ACC112 (cell line): ENCODE measurements around the gene SFXN1.
"Not testable (repeated sequence)": the region's sequence is repeated elsewhere in the genome, so short reads cannot be mapped to it uniquely, and the experiment has no call there.

Experiments
- H2AFZ ChIP-seq: fragments of 200-600 bp; sonication (generic); one replicate; pipeline ENCODE4 v1.6.0; 2017; ENCODE audit warnings: antibody characterized with exemption, low read length; ENCODE audit not compliant: unreplicated experiment
- H3K27ac ChIP-seq: fragments of 200-600 bp; sonication (generic); 2 replicates; pipeline ENCODE4 v1.5.1; 2014; ENCODE audit warnings: low read depth, mild to moderate bottlenecking, antibody characterized with exemption, low read length, moderate library complexity
- H3K27me3 ChIP-seq: fragments of 200-600 bp; sonication (generic); 2 replicates; pipeline ENCODE4 v1.6.1; 2014; ENCODE audit warnings: mild to moderate bottlenecking, antibody characterized with exemption, low read length, moderate library complexity, mixed read lengths; ENCODE audit not compliant: insufficient read depth
- H3K36me3 ChIP-seq: fragments of 200-600 bp; sonication (generic); 2 replicates; pipeline ENCODE4 v1.6.1; 2016; ENCODE audit warnings: mild to moderate bottlenecking, antibody characterized with exemption, low read length, moderate library complexity, mixed read lengths; ENCODE audit not compliant: insufficient read depth
- H3K4me1 ChIP-seq: fragments of 200-600 bp; sonication (generic); one replicate; pipeline ENCODE4 v1.6.1; 2016; ENCODE audit warnings: low read length, mixed read lengths; ENCODE audit not compliant: insufficient read depth, unreplicated experiment, control insufficient read depth
- H3K4me3 ChIP-seq: fragments of 200-600 bp; sonication (generic); 2 replicates; pipeline ENCODE4 v1.5.1; 2014; ENCODE audit warnings: mild to moderate bottlenecking, low read depth, low read length
- H3K79me2 ChIP-seq: fragments of 200-600 bp; sonication (generic); one replicate; pipeline ENCODE4 v1.6.0; 2016; ENCODE audit warnings: low read length; ENCODE audit not compliant: control insufficient read depth, unreplicated experiment, insufficient read depth

Gene SFXN1

DNA sequence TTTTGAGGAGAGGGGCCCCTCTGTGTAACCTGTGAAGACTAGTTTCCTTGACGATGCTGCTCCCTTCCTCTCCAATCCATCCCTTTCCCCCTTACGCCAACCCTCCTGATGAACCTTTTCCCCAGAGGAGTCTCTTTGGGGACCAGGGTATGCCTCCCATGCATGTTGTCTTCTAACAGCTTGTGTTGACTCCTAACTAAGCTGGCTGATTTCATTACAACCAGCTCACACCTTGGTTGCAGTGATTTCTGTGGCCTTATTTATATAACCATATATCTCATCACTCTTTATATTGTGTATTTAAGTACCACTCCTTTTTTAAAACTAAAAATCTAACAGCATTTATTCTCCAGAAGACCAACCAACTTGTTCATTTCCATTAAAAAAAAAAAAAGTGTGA lies 42.5 kb downstream of the SFXN1 start:
- Histone ChIP-seq H3K27ac (no peak overlapping the region), H3K4me1 (peaks cover 18% of the 10 kb centered on the region), H3K4me3 (no peak overlapping the region), H2AFZ (no peak overlapping the region), H3K36me3 (peaks cover 45% of the 10 kb centered on the region), H3K79me2 (no peaks in the 10 kb centered on the region), H3K27me3 (no peaks in the 10 kb centered on the region)

DNA sequence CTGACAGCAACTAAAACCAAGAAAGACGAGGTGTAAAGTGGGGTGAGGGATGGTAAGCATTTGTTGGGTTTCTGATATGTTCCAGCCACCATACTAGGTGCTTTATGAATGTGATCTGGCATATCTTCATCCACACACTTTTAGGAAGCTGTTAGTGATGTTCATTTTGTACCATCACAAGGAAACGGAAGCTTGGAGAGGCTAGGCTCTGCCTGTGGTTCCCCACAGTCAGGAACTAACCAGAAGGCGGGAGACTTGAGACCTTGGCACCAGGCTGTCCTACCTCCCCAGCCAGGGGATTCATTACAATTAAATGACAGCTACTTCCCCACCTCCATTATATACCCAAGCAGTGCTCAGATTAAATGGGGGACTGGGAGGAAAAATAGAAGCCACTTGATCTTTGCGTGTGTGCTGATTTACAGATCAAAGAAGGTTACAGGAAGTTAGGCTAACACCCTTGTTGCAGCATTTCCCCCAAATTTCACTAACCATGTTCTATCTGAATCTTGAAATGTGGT lies 43.0 kb downstream of the SFXN1 start:
- Histone ChIP-seq H3K4me1 (peaks cover 18% of the 10 kb centered on the region), H3K27ac (no peak overlapping the region), H3K36me3 (peaks cover 43% of the 10 kb centered on the region), H3K27me3 (no peaks in the 10 kb centered on the region), H3K4me3 (no peak overlapping the region), H2AFZ (no peak overlapping the region), H3K79me2 (no peaks in the 10 kb centered on the region)

DNA sequence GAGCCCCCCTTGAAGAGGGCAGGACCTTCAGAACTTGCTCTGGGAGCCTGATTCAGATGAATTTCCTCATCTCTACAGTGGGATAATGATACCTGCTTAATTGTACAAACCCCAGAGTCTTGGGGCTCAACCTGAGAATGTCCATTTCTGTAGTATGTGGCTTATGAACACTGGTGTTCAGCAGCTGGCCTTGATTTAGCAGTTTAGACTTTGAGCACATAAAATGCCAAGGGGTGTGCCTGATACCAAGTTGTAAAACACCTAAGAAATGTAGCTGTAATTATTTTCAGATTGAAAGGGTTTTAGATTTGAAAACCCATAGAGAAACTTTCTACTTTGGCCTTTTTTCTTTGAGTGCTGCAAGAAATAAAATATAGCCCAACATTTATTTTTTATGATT lies 44.9 kb downstream of the SFXN1 start:
- H2AFZ ChIP-seq = no peak overlapping the region
- H3K27me3 ChIP-seq = no peaks in the 10 kb centered on the region
- H3K4me3 ChIP-seq = no peak overlapping the region
- no peaks in the 10 kb centered on the region for H3K79me2 ChIP-seq
- peaks cover under 1% of the 10 kb centered on the region for H3K4me1 ChIP-seq
- H3K27ac ChIP-seq = no peak overlapping the region
- H3K36me3 ChIP-seq = peaks cover 26% of the 10 kb centered on the region

DNA sequence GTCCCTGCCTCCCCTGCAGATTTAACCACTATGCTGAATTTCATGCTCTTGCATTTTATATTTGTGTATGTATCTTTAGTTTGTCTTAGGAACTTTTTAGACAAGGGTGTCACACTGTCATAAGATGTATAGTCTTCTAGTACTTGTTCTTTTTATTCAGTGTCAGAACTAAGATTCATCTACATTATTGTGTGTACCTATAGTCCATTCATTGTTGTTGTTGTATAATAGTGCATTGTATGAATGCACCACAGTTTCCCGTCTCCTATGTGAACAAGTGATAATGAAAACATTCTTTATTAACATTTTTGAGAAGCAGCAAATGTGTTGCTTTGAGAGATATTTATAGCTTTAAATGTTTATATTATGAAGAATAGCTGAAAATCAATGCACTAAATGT lies 45.9 kb downstream of the SFXN1 start:
- Histone ChIP-seq H3K4me1 (no peaks in the 10 kb centered on the region), H2AFZ (no peak overlapping the region), H3K27me3 (no peaks in the 10 kb centered on the region), H3K36me3 (peaks cover 17% of the 10 kb centered on the region), H3K27ac (no peak overlapping the region), H3K79me2 (no peaks in the 10 kb centered on the region), H3K4me3 (no peak overlapping the region)

- Histone ChIP-seq H3K27ac (no peak overlapping the region), H3K4me1 (no peaks in the 10 kb centered on the region), H3K36me3 (peaks cover 10% of the 10 kb centered on the region), H3K27me3 (no peaks in the 10 kb centered on the region), H3K4me3 (no peak overlapping the region), H3K79me2 (no peaks in the 10 kb centered on the region), H2AFZ (no peak overlapping the region)
These were observed 48.3 kb downstream of the SFXN1 start for GRCh38 chr5:175526691-175527090.

- Histone ChIP-seq H3K4me3 (no peak overlapping the region), H3K4me1 (no peaks in the 10 kb centered on the region), H3K27ac (no peak overlapping the region), H3K79me2 (no peaks in the 10 kb centered on the region), H3K27me3 (no peaks in the 10 kb centered on the region), H3K36me3 (no peaks in the 10 kb centered on the region; the same call in 1 of the 2 replicates), H2AFZ (no peak overlapping the region)
These were observed 53.0 kb downstream of the SFXN1 start for GRCh38 chr5:175531361-175531760.

GRCh38 chr5:175534070-175534932 lies 55.9 kb downstream of the SFXN1 start:
- no peak overlapping the region for H3K27ac ChIP-seq
- H3K4me3 ChIP-seq = no peak overlapping the region
- H2AFZ ChIP-seq = no peak overlapping the region

DNA sequence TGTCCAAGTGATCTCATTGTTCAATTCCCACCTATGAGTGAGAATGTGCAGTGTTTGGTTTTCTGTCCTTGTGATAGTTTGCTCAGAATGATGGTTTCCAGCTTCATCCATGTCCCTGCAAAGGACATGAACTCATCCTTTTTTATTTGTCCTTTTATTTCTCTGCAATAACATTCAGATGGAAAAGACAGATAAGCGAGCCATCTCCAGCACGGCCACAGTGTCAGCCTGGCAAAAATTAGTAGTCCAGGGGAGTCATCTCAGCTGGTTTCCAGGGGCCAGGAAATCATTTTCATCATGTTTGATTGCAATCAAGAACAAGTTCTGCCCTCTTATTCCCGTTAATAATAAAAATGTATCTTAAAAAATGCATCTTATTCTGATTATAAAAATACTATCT lies 57.0 kb downstream of the SFXN1 start:
- H3K4me3 ChIP-seq, H3K79me2 ChIP-seq, H3K36me3 ChIP-seq, H2AFZ ChIP-seq, H3K27me3 ChIP-seq, H3K4me1 ChIP-seq, H3K27ac ChIP-seq: not testable (repeated sequence)

More at GRCh38 chr5:175534070-175534932, 55.9 kb downstream of the SFXN1 start:
- no peaks in the 10 kb centered on the region for H3K79me2 ChIP-seq
- no peaks in the 10 kb centered on the region for H3K4me1 ChIP-seq
- no peaks in the 10 kb centered on the region for H3K36me3 ChIP-seq
- no peaks in the 10 kb centered on the region for H3K27me3 ChIP-seq

GRCh38 chr5:175535796-175536195 lies 57.4 kb downstream of the SFXN1 start:
- no peaks in the 10 kb centered on the region for H3K79me2 ChIP-seq
- H3K4me3 ChIP-seq = no peak overlapping the region
- H3K27ac ChIP-seq = no peak overlapping the region
- no peak overlapping the region for H2AFZ ChIP-seq
- H3K4me1 ChIP-seq = no peaks in the 10 kb centered on the region
- no peaks in the 10 kb centered on the region for H3K36me3 ChIP-seq
- H3K27me3 ChIP-seq = no peaks in the 10 kb centered on the region

DNA sequence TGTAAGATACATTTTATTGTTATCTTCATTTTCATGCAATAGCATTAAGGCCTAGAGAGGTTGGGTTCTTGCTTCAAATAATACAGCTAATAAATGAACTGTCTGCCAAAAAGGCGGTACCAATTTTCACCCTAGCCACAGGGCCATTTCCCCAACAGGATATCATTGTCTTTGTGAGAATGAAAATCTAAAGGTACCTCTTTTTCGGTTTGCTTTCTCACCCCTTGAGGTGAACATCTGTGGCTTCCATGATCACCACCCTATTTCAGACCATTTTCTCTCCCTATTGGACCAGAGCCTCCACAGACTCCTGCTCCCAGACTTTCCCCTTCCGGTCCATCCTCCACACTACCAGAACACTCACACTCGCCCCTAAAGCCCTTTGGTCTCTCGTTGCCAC lies 60.2 kb downstream of the SFXN1 start:
- peaks cover 13% of the 10 kb centered on the region for H3K27me3 ChIP-seq
- H3K4me3 ChIP-seq = no peak overlapping the region
- no peaks in the 10 kb centered on the region for H3K4me1 ChIP-seq
- no peaks in the 10 kb centered on the region for H3K79me2 ChIP-seq
- no peak overlapping the region for H3K27ac ChIP-seq
- H3K36me3 ChIP-seq = no peaks in the 10 kb centered on the region
- H2AFZ ChIP-seq = no peak overlapping the region

DNA sequence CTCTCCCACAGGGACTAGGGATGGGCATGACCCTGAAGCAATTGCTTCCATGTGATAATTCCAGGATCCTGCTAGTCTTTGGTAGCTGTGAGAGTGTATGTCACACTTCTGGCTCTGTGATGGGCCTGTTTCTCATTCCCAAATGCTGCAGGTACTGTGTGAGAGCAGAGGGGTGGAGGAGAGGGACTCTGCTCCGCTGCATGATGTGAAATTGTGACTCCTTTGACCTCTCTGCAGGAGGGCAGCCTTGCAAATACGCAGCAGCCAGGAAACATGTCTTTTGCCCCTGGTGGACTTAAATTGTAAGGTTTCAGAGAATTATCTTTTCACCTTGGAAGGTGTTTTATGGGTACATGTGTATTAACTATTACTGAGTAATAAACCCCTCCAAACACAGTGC lies 61.6 kb downstream of the SFXN1 start:
- Histone ChIP-seq H2AFZ (no peak overlapping the region), H3K27ac (no peak overlapping the region), H3K27me3 (peaks cover 20% of the 10 kb centered on the region), H3K36me3 (no peaks in the 10 kb centered on the region), H3K4me3 (no peak overlapping the region), H3K79me2 (no peaks in the 10 kb centered on the region), H3K4me1 (no peaks in the 10 kb centered on the region)
